ENCODE measurements around the gene AMBN. TPM values are rescaled to one million over a fixed set of nuclear protein-coding genes. Genes with fewer than 3 reads are reported as not detected.

Gene AMBN
- polyA plus RNA-seq, 1 donor (not counting 4 experiments of a cell fraction or from before 2014, with no cell fraction given): not detected

- Histone ChIP-seq H3K36me3 (ENCODE audit: control insufficient read depth in 2 of 2, extremely low read depth in 1 of 2, insufficient read depth in 2 of 2, low read length in 2 of 2) (no peaks in the 10 kb centered on the region), H3K9ac (ENCODE audit: control insufficient read depth, extremely low read depth, insufficient read depth, low read length) (no peak overlapping the region), H3K27ac (ENCODE audit: control insufficient read depth, insufficient read depth, low read length) (no peak overlapping the region), H3K4me2 (ENCODE audit: control insufficient read depth, extremely low read depth, insufficient read depth, low read depth, low read length) (no peak overlapping the region), H3K4me1 (ENCODE audit: control insufficient read depth, extremely low read depth, insufficient read depth, low read length) (no peaks in the 10 kb centered on the region), H3K9me1 (ENCODE audit: control insufficient read depth, extremely low read depth, insufficient read depth, low read length) (no peaks in the 10 kb centered on the region), H3K4me3 (ENCODE audit: control insufficient read depth in 2 of 3, extremely low read depth in 1 of 3, insufficient read depth in 2 of 3, low read depth in 1 of 3, low read length in 3 of 3) (no peak overlapping the region), H3K9me3 (ENCODE audit: control insufficient read depth, low read depth, low read length) (no peaks in the 10 kb centered on the region), H4K20me1 (ENCODE audit: control insufficient read depth, extremely low read depth, insufficient read depth, low read length) (no peaks in the 10 kb centered on the region), H3K27me3 (ENCODE audit: control insufficient read depth, extremely low read depth, insufficient read depth, low read length) (no peaks in the 10 kb centered on the region), H2AFZ (ENCODE audit: control insufficient read depth, low read length) (no peak overlapping the region), H3K79me2 (ENCODE audit: control insufficient read depth, insufficient read depth, low read length) (no peaks in the 10 kb centered on the region)
- no peak for DNase-seq (ENCODE audit: low read depth, low spot score)
- TF ChIP-seq, protein P1, sequence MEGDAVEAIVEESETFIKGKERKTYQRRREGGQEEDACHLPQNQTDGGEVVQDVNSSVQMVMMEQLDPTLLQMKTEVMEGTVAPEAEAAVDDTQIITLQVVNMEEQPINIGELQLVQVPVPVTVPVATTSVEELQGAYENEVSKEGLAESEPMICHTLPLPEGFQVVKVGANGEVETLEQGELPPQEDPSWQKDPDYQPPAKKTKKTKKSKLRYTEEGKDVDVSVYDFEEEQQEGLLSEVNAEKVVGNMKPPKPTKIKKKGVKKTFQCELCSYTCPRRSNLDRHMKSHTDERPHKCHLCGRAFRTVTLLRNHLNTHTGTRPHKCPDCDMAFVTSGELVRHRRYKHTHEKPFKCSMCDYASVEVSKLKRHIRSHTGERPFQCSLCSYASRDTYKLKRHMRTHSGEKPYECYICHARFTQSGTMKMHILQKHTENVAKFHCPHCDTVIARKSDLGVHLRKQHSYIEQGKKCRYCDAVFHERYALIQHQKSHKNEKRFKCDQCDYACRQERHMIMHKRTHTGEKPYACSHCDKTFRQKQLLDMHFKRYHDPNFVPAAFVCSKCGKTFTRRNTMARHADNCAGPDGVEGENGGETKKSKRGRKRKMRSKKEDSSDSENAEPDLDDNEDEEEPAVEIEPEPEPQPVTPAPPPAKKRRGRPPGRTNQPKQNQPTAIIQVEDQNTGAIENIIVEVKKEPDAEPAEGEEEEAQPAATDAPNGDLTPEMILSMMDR (optimal IDR thresholded peaks at IDR 0.05 in 1 of 3, IDR thresholded peaks at IDR 0.05 in 1 of 3, conservative IDR thresholded peaks at IDR 0.05 in 1 of 3; ENCODE audit: extremely low read depth in 1 of 3, insufficient read depth in 2 of 3, low read length in 3 of 3): no peak
- no peak for TF ChIP-seq EZH2 (IDR thresholded peaks at IDR 0.05; ENCODE audit: low read length)
- dilution Hi-C loops (cut with MboI; ENCODE audit: extremely low pct_ligation_motif_present, low sequenced_read_pairs): no loop called here
- no peak for FAIRE-seq
Observed at GRCh38 chr4:70607334-70607853, 15.3 kb downstream of the AMBN start.

GRCh38 chr4:70608324-70608723 lies 16.3 kb downstream of the AMBN start:
- no peak for FAIRE-seq
- no peak for DNase-seq (ENCODE audit: low read depth, low spot score)
- Histone ChIP-seq H3K79me2 (ENCODE audit: control insufficient read depth, insufficient read depth, low read length) (no peaks in the 10 kb centered on the region), H3K4me1 (ENCODE audit: control insufficient read depth, extremely low read depth, insufficient read depth, low read length) (no peaks in the 10 kb centered on the region), H4K20me1 (ENCODE audit: control insufficient read depth, extremely low read depth, insufficient read depth, low read length) (no peaks in the 10 kb centered on the region), H3K9ac (ENCODE audit: control insufficient read depth, extremely low read depth, insufficient read depth, low read length) (no peak overlapping the region), H3K4me3 (ENCODE audit: control insufficient read depth in 2 of 3, extremely low read depth in 1 of 3, insufficient read depth in 2 of 3, low read depth in 1 of 3, low read length in 3 of 3) (no peak overlapping the region), H3K36me3 (ENCODE audit: control insufficient read depth in 2 of 2, extremely low read depth in 1 of 2, insufficient read depth in 2 of 2, low read length in 2 of 2) (no peaks in the 10 kb centered on the region), H3K9me3 (ENCODE audit: control insufficient read depth, low read depth, low read length) (no peaks in the 10 kb centered on the region), H3K9me1 (ENCODE audit: control insufficient read depth, extremely low read depth, insufficient read depth, low read length) (no peaks in the 10 kb centered on the region), H3K4me2 (ENCODE audit: control insufficient read depth, extremely low read depth, insufficient read depth, low read depth, low read length) (no peak overlapping the region), H2AFZ (ENCODE audit: control insufficient read depth, low read length) (no peak overlapping the region), H3K27ac (ENCODE audit: control insufficient read depth, insufficient read depth, low read length) (no peak overlapping the region), H3K27me3 (ENCODE audit: control insufficient read depth, extremely low read depth, insufficient read depth, low read length) (peaks cover 6% of the 10 kb centered on the region)
- dilution Hi-C loops (cut with MboI; ENCODE audit: extremely low pct_ligation_motif_present, low sequenced_read_pairs): no loop called here
- TF ChIP-seq, protein P1 (optimal IDR thresholded peaks at IDR 0.05 in 1 of 3, IDR thresholded peaks at IDR 0.05 in 1 of 3, conservative IDR thresholded peaks at IDR 0.05 in 1 of 3; ENCODE audit: extremely low read depth in 1 of 3, insufficient read depth in 2 of 3, low read length in 3 of 3): no peak
- TF ChIP-seq EZH2 (IDR thresholded peaks at IDR 0.05; ENCODE audit: low read length): no peak
